Omental fat pad (tissue), 4 donors: ENCODE data around the gene RNF212B. TPM values are rescaled to one million over a fixed set of nuclear protein-coding genes. Genes with fewer than 3 reads are reported as not detected.
"Not testable (repeated sequence)": the region's sequence is repeated elsewhere in the genome, so short reads cannot be mapped to it uniquely, and the experiment has no call there.

Source experiments
- ATAC-seq: fragments of 150-250 bp; one replicate; pipeline ENCODE4 v1.9.1; 2016; ENCODE audit warnings: mild to moderate bottlenecking, moderate library complexity; ENCODE audit not compliant: low FRiP score
- DNase-seq: peaks from one replicate; pipeline ENCODE4 v3.0.0-alpha.2; 2019; ENCODE audit warnings: low spot score
- total RNA-seq, 4 donors: library from RNA; depleted of rRNA; stranded (reverse); fragments of >200 nt; gene quantifications; one replicate each; pipeline ENCODE4 v1.1.0, GENCODE V29; 2016
- TF ChIP-seq, protein P1 (sequence below), 3 donors: fragments of 450-650 bp; IDR thresholded peaks; one replicate each; pipeline ENCODE4 v1.5.1; 2016 to 2017; ENCODE audit warnings: antibody characterized with exemption in 3 of 3, mild to moderate bottlenecking in 3 of 3, moderate library complexity in 2 of 3

The RNF212B gene
- total RNA-seq, 4 donors from 2014 or later: not detected

DNA sequence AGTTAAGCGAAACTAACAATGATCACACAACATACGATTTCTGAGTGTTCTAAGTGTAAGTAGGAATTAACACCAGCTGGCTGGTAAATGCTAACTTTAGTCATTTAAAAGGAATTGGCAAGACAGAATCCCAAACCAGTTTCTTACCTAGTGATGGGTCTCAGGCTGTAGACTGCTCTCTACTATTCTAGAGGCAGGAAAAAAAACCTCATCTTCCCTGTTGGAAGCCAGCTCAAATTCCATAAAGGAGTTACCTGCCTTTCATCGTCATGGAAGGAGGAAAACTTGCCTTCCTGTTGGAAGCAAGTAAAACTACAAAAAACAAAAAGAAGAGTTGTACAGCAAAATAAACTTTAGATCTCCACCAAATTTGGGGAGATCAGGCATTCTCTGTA lies 30.6 kb upstream of the RNF212B start:
- no peak for ATAC-seq

DNA sequence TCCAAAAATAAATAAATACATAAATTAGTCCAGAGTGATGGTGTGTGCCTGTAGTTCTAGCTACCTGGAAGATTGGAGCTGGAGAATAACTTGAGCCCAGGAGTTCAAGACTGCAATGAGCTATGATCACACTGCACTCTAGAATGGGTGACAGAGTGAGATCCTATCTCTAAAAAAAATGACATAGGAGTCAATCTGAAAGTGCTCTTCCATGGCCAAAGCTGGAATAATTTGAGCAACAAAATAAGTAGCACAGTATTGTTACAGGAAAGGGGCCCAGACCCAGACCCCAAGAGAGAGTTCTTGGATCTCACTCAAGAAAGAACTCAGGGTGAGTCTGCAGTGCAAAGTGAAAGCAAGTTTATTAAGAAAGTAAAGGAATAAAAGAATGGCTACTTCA lies 29.4 kb upstream of the RNF212B start:
- no peak for DNase-seq
- TF ChIP-seq, protein P1, sequence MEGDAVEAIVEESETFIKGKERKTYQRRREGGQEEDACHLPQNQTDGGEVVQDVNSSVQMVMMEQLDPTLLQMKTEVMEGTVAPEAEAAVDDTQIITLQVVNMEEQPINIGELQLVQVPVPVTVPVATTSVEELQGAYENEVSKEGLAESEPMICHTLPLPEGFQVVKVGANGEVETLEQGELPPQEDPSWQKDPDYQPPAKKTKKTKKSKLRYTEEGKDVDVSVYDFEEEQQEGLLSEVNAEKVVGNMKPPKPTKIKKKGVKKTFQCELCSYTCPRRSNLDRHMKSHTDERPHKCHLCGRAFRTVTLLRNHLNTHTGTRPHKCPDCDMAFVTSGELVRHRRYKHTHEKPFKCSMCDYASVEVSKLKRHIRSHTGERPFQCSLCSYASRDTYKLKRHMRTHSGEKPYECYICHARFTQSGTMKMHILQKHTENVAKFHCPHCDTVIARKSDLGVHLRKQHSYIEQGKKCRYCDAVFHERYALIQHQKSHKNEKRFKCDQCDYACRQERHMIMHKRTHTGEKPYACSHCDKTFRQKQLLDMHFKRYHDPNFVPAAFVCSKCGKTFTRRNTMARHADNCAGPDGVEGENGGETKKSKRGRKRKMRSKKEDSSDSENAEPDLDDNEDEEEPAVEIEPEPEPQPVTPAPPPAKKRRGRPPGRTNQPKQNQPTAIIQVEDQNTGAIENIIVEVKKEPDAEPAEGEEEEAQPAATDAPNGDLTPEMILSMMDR (IDR thresholded peaks at IDR 0.05): no peak

More for the DNA sequence above, 30.6 kb upstream of the RNF212B start:
- TF ChIP-seq, protein P1 (IDR thresholded peaks at IDR 0.05): no peak
- no peak for DNase-seq

DNA sequence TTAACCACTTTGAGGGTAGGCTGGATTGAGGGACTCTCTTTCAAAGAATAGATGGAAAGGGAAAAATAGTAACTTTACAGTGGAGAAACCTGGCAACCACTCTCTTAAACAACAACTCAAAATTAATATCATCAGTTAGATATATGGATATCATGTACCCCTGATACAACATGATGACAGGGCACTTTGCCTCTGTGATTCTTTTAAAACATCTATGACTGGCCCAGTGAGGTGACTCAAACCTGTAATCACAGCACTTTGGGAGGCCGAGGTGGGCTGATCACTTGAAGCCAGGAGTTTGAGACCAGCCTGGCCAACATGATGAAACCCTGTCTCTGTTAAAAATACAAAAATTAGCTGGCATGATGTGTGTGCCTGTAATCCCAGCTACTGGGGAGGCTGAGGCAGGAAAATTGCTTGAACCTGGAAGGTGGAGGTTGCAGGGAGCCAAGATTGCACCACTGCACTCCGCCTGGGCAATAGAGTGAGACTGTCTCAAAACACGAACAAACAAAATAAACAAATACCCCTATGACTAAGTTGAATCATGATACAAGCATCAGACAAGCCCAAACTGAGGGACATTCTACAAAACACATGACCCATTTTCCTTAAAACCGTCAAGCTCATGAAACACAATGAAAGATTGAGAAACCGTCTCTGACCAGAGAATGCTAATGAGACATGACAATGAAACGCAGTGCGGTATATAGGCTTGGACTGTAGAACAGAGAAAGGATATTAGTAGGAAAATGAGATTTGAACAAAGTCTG lies 27.9 kb upstream of the RNF212B start:
- no peak for ATAC-seq
- TF ChIP-seq, protein P1 (IDR thresholded peaks at IDR 0.05): no peak
- no peak for DNase-seq

More for the DNA sequence above, 29.4 kb upstream of the RNF212B start:
- ATAC-seq: no peak

DNA sequence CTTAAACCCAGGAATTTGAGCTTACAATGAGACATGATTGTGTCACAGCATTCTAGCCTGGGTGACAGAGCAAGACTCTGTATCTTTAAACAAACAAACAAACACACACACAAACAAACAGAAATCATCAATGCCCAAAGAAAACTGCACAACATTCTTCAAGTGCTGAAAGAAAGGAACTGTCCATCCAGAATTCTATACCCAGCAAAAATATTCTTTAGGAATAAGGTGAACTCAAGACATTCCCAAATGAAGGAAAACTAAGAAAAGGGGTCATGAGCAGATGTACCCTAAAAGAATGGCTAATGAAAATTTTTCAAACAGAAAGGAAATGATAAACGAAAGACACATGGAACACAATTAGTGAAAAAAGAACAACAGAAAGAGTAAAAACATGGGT lies 22.3 kb upstream of the RNF212B start:
- no peak for ATAC-seq
- TF ChIP-seq, protein P1 (IDR thresholded peaks at IDR 0.05): no peak
- DNase-seq: no peak

DNA sequence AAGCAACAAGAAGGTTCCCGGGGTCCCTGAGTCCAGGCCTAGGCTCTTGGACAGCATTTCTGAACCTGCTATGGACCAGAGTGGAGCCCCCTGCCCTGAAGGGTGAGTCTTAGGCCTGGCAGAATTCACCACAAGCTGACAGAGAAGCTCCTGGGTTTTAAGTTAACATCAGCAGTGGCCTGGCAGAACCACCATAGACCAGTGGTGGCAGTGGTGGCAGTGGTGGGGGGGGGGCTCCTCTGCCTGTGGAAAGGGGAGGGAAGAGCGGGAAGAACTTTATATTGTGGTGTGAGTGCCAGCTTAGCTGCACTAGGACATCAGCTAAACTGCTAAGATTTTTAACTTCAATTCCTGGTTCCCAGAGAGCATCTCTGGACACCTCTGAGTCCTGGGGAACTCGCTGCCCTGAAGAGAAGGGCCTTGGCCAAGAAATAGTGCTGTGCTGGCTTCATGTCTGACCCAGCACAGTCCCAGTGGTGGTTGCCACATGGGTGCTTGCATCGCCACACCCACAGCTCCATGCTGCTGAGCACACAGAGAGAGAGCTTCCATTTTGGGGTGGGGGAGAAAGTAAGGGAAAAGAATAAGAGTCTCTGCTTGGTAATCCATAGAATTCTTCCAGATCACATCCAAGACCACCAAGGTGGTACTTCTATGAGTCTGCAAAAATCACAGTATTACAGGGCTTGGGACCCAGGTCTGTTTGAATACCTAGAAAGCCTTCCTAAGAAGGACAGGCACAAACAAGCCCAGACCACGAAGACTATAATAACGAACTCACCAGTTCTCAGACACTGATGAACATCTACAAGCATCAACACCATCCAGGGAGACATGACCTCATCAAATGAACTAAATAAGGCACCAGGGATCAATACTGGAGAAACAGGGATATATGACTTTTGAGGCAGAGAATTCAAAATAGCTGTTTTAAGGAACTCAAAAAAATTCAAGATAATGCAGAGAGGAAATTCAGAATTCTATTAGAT lies 20.4 kb upstream of the RNF212B start:
- DNase-seq: no peak
- no peak for ATAC-seq
- TF ChIP-seq, protein P1 (IDR thresholded peaks at IDR 0.05): no peak

DNA sequence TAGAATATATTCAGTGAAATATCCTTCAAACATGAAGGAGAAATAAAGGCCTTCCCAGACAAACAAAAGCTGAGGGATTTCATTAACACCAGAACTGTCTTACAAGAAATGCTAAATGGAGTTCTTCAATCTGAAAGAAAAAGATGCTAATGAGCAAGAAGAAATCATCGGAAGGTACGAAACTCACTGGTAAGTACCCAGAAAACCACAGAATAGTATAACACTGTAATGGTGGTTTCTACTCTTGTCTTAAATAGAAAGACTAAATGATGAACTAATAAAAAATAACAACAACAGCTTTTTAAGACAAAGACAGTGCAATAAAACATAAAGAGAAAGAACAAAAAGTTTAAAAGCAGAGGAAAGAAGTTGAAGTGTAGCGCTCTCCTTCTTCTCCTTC lies 18.7 kb upstream of the RNF212B start:
- TF ChIP-seq, protein P1 (IDR thresholded peaks at IDR 0.05): no peak
- ATAC-seq: no peak
- DNase-seq: no peak

DNA sequence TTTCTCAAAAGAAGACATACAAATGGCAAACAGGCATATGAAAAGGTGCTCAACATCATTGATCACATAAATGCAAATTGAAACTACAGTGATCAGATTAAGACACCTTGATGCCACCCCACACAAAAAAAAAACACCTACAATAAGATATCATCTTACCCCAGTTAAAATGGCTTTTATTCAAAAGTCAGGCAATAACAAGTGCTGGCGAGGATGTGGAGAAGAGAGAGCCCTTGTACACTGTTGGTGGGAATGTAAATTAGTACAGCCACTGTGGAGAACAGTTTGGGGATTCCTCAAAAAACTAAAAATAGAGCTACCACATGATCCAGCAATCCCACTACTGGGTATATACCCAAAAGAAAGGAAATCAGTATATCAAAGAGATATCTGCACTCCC lies 12.8 kb upstream of the RNF212B start:
- not testable (repeated sequence) for ATAC-seq, DNase-seq
